IMR-90 (cell line): Measurements from ENCODE around the gene ITSN1. TPM values are rescaled to one million over a fixed set of nuclear protein-coding genes. Genes with fewer than 3 reads are reported as not detected.

Experiments used
- ATAC-seq: fragments of 200-7000 bp; cut with Tn5 transposase; 2 replicates; pipeline ENCODE4 v1.9.1; 2020; ENCODE audit warnings: low read depth, mild to moderate bottlenecking, moderate library complexity
- BruUV-seq: library from RNA; stranded (reverse); fragments of 400-500 nt; replicated peaks from 2 replicates; lab custom pipeline; 2021; lab: Mats Ljungman, UMichigan
- CTCF ChIA-PET: fragments of 300-600 bp; formaldehyde crosslinking; extraction: SDS; loops from one replicate; lab custom pipeline; 2021; ENCODE audit warnings: antibody characterized with exemption; lab: Yijun Ruan, JAX
- POLR2A ChIA-PET: fragments of 300-600 bp; sonication (Branson Sonifier 250); formaldehyde crosslinking; loops from one replicate; lab custom pipeline; 2022; ENCODE audit warnings: antibody characterized with exemption; ENCODE audit not compliant: unreplicated experiment; lab: Charles Lee
- DNase-seq: peaks from one replicate; pipeline ENCODE4 v3.0.0; 2013
- H2AFZ ChIP-seq: replicated peaks from 2 replicates; pipeline ENCODE3; 2013; ENCODE audit warnings: low read length, mild to moderate bottlenecking; ENCODE audit not compliant: poor library complexity
- H2AK5ac ChIP-seq: 2 replicates; pipeline ENCODE4 v1.6.1; 2013; ENCODE audit warnings: low read depth, low read length, inconsistent platforms
- H2AK9ac ChIP-seq: replicated peaks from 2 replicates; pipeline ENCODE3; 2013; ENCODE audit warnings: mild to moderate bottlenecking, low read depth, low read length, moderate library complexity; ENCODE audit not compliant: poor library complexity
- H2BK120ac ChIP-seq: 2 replicates; pipeline ENCODE4 v1.6.1; 2013; ENCODE audit warnings: low read depth, low read length, inconsistent platforms
- H2BK15ac ChIP-seq: 3 replicates; pipeline ENCODE4 v1.6.1; 2013; ENCODE audit warnings: low read depth, low read length, inconsistent platforms
- H2BK20ac ChIP-seq: 2 replicates; pipeline ENCODE4 v1.6.1; 2013; ENCODE audit warnings: low read depth, mild to moderate bottlenecking, inconsistent platforms, low read length, moderate library complexity
- H2BK5ac ChIP-seq: 2 replicates; pipeline ENCODE4 v1.6.1; 2013; ENCODE audit warnings: mild to moderate bottlenecking, low read depth, low read length, inconsistent platforms; ENCODE audit not compliant: poor library complexity, severe bottlenecking
- H3K14ac ChIP-seq: replicated peaks from 2 replicates; pipeline ENCODE4 v1.6.1; 2013; ENCODE audit warnings: low read depth, low read length, inconsistent platforms
- H3K18ac ChIP-seq: 2 replicates; pipeline ENCODE4 v1.6.1; 2013; ENCODE audit warnings: low read depth, low read length, control low read depth
- H3K23ac ChIP-seq: 2 replicates; pipeline ENCODE4 v1.6.1; 2013; ENCODE audit warnings: low read depth, low read length, inconsistent platforms
- H3K27ac ChIP-seq: 2 replicates; pipeline ENCODE4 v1.5.1; 2013; ENCODE audit warnings: mild to moderate bottlenecking, control low read depth, low read length; ENCODE audit not compliant: insufficient read depth
- H3K27me3 ChIP-seq: 2 replicates; pipeline ENCODE4 v1.6.1; 2013; ENCODE audit warnings: low read length; ENCODE audit not compliant: control insufficient read depth, insufficient read depth
- H3K36me3 ChIP-seq: 2 replicates; pipeline ENCODE4 v1.6.1; 2013; ENCODE audit warnings: low read length, mixed read lengths; ENCODE audit not compliant: control insufficient read depth, insufficient read depth
- H3K4ac ChIP-seq: 2 replicates; pipeline ENCODE4 v1.6.1; 2013; ENCODE audit warnings: low read depth, low read length, inconsistent platforms
- H3K4me1 ChIP-seq: 2 replicates; pipeline ENCODE4 v1.6.1; 2013; ENCODE audit warnings: low read length, mixed read lengths; ENCODE audit not compliant: control insufficient read depth, insufficient read depth
- H3K4me2 ChIP-seq: 2 replicates; pipeline ENCODE4 v1.6.1; 2013; ENCODE audit warnings: low read depth, mild to moderate bottlenecking, control low read depth, low read length, moderate library complexity
- H3K4me3 ChIP-seq: 2 replicates; pipeline ENCODE4 v1.5.1; 2013; ENCODE audit warnings: low read depth, mild to moderate bottlenecking, control low read depth, low read length, moderate library complexity; ENCODE audit not compliant: insufficient read depth
- H3K56ac ChIP-seq: 2 replicates; pipeline ENCODE4 v1.6.1; 2013; ENCODE audit warnings: low read length, inconsistent platforms; ENCODE audit not compliant: insufficient read depth; ENCODE audit errors: extremely low read depth
- H3K79me1 ChIP-seq, 2 experiments: 2 replicates each; pipeline ENCODE4 v1.6.1; 2013; ENCODE audit warnings: low read length in 2 of 2, inconsistent platforms in 1 of 2, low read depth in 1 of 2
- H3K9ac ChIP-seq: 2 replicates; pipeline ENCODE4 v1.6.1; 2013; ENCODE audit warnings: low read depth, low read length, control low read depth
- H3K9me1 ChIP-seq: 2 replicates; pipeline ENCODE4 v1.6.1; 2013; ENCODE audit warnings: low read length, inconsistent platforms; ENCODE audit not compliant: insufficient read depth
- H3K9me3 ChIP-seq: 2 replicates; pipeline ENCODE4 v1.6.1; 2013; ENCODE audit warnings: low read length; ENCODE audit not compliant: control insufficient read depth, insufficient read depth
- H4K20me1 ChIP-seq: 2 replicates; pipeline ENCODE4 v1.6.1; 2013; ENCODE audit warnings: low read length, inconsistent platforms; ENCODE audit not compliant: insufficient read depth
- H4K5ac ChIP-seq: 2 replicates; pipeline ENCODE4 v1.6.1; 2013; ENCODE audit warnings: mild to moderate bottlenecking, low read depth, low read length, control low read depth
- H4K8ac ChIP-seq, 2 experiments: 2 replicates each; pipeline ENCODE4 v1.6.1; 2013; ENCODE audit warnings: low read depth in 2 of 2, low read length in 2 of 2, control low read depth in 1 of 2, inconsistent platforms in 1 of 2
- H4K91ac ChIP-seq: 2 replicates; pipeline ENCODE4 v1.6.1; 2013; ENCODE audit warnings: low read depth, low read length, inconsistent platforms; ENCODE audit not compliant: insufficient read depth
- CEBPB ChIP-seq: IDR thresholded peaks from 2 replicates; pipeline ENCODE4 v1.6.1; 2012; ENCODE audit warnings: low read depth, low read length, improper control_type of control experiment
- CHD1 ChIP-seq: IDR thresholded peaks from 2 replicates; pipeline ENCODE4 v1.6.1; 2012; ENCODE audit warnings: low read depth, low read length, improper control_type of control experiment
- ELK1 ChIP-seq: fragments of 150-350 bp; IDR thresholded peaks from 2 replicates; pipeline ENCODE4 v1.6.1; 2016; ENCODE audit warnings: low read depth, mild to moderate bottlenecking, low read length, moderate library complexity, borderline replicate concordance
- POLR2A ChIP-seq: IDR thresholded peaks from 2 replicates; pipeline ENCODE4 v1.6.1; 2012; ENCODE audit warnings: mild to moderate bottlenecking, low read depth, low read length
- RFX5 ChIP-seq: IDR thresholded peaks from 2 replicates; pipeline ENCODE4 v1.8.0; 2012; ENCODE audit warnings: low read depth, mild to moderate bottlenecking, low read length, moderate library complexity
- USF2 ChIP-seq: fragments of 150-350 bp; IDR thresholded peaks from 2 replicates; pipeline ENCODE4 v1.6.1; 2017; ENCODE audit warnings: mild to moderate bottlenecking, antibody characterized with exemption, low read length, low read depth
- WGBS, 2 experiments: methylation state at CpG; one replicate each; pipeline versions ENCODE4 v1.1.5 to v1.1.7; 2013; ENCODE audit warnings: missing lambda C conversion rate in 2 of 2; ENCODE audit not compliant: insufficient read length in 1 of 2; ENCODE audit errors: extremely low coverage in 2 of 2; 5-methylcytosine and 5-hydroxymethylcytosine counted together
- dilution Hi-C: fragments of 300-500 bp; cut with HindIII; formaldehyde crosslinking; loops from one replicate; pipeline ENCODE4 v1.14.3; 2018; ENCODE audit warnings: low sequenced_read_pairs; ENCODE audit not compliant: unreplicated experiment
- in situ Hi-C: fragments of 300-500 bp; cut with MboI; formaldehyde crosslinking; loops from 3 replicates; pipeline ENCODE4 v1.14.3; 2019; ENCODE audit warnings: low sequenced_read_pairs, inconsistent platforms, mixed read lengths
- intact Hi-C: fragments of 100-400 bp; cut with micrococcal nuclease; formaldehyde crosslinking; loops from 2 replicates; pipeline ENCODE4 v1.10.0; 2022
- polyA plus RNA-seq, 3 experiments: library from polyadenylated mRNA; depleted of rRNA; stranded (reverse); fragments of >200 nt; gene quantifications; 2 replicates each; pipeline ENCODE4 v1.2.3, GENCODE V29; 2012; ENCODE audit warnings: low replicate concordance in 1 of 3
- total RNA-seq: library from RNA; depleted of rRNA; stranded (reverse); fragments of >200 nt; gene quantifications from 2 replicates; pipeline ENCODE4 v1.2.3, GENCODE V29; 2012

Gene ITSN1
- total and polyA plus RNA-seq, 2 of the 4 experiments (the other 2 are of a cell fraction), result 45.4 to 62.0 TPM

- Histone ChIP-seq H2BK15ac (no peak overlapping the region), H4K8ac (no peak overlapping the region), H3K4me3 (no peak overlapping the region), H3K9me3 (no peaks in the 10 kb centered on the region), H2AK5ac (no peak overlapping the region), H3K4ac (no peak overlapping the region), H2AK9ac (no peak overlapping the region), H3K4me2 (no peak overlapping the region), H3K9me1 (peaks cover 10% of the 10 kb centered on the region; the same call in 1 of the 2 replicates), H3K9ac (no peak overlapping the region), H3K14ac (no peak overlapping the region), H3K18ac (no peak overlapping the region), H3K4me1 (peaks cover 4% of the 10 kb centered on the region), H3K56ac (no peak overlapping the region), H2AFZ (no peak overlapping the region), H4K5ac (no peak overlapping the region), H3K27me3 (no peaks in the 10 kb centered on the region), H3K79me1 (peaks cover 11 to 30% of the 10 kb centered on the region in 2 experiments), H2BK120ac (no peak overlapping the region), H2BK20ac (no peak overlapping the region), H3K23ac (peak overlapping the region; percentile 31; the same call in 1 of the 2 replicates), H4K91ac (no peak overlapping the region), H3K27ac (no peak overlapping the region), H3K36me3 (peaks cover 16% of the 10 kb centered on the region), H4K20me1 (no peaks in the 10 kb centered on the region; the same call in 1 of the 2 replicates), H2BK5ac (peak overlapping the region; percentile 48)
- no peak for TF ChIP-seq RFX5
- TF ChIP-seq POLR2A, result no peak
- no peak for TF ChIP-seq CHD1
- TF ChIP-seq USF2, result no peak
- TF ChIP-seq ELK1, result no peak
- TF ChIP-seq CEBPB, result no peak
- CTCF ChIA-PET, result no interaction called here
- POLR2A ChIA-PET, result no interaction called here
- intact Hi-C loops (no loop called here), dilution Hi-C loops (no loop called here), in situ Hi-C loops (no loop called here)
- no TSS peak for BruUV-seq
- no CpG with 5 or more reads among the region's 1 CpG for WGBS, 2 experiments
- DNase-seq, result peak; percentile 46
- ATAC-seq, result peak; percentile 42; the same call in 1 of the 2 replicates
Observed at GRCh38 chr21:33767236-33767635, 124.9 kb downstream of the ITSN1 start.
